Esophagus squamous epithelium (tissue), 5 donors: ENCODE results near the gene DKKL1. TPM values are rescaled to one million over a fixed set of nuclear protein-coding genes. Genes with fewer than 3 reads are reported as not detected.
A peak's percentile ranks its signal among the peaks of the same experiment; 100 is the strongest.

Experiments
- DNase-seq: peaks from one replicate; lab custom pipeline; 2025; lab: John Stamatoyannopoulos, UW
- H3K27ac ChIP-seq, 4 donors: fragments of 200-600 bp; sonication (generic); one replicate each; pipeline ENCODE4 v1.5.1; 2016 to 2019; ENCODE audit warnings: mild to moderate bottlenecking in 1 of 4
- H3K27me3 ChIP-seq, 4 donors: fragments of 200-600 bp; sonication (generic); 1 replicate in 3 of 4; 2 replicates in 1 of 4; pipeline versions ENCODE4 v1.5.1 to v1.6.0; 2017 to 2021; ENCODE audit warnings: antibody characterized with exemption in 1 of 4
- H3K36me3 ChIP-seq, 3 donors: fragments of 200-600 bp; sonication (generic); one replicate each; pipeline ENCODE4 v1.5.1; 2016 to 2019
- H3K4me1 ChIP-seq, 3 donors: fragments of 200-600 bp; sonication (generic); one replicate each; pipeline ENCODE4 v1.5.1; 2017 to 2019
- H3K4me3 ChIP-seq, 4 donors: fragments of 200-600 bp; sonication (generic); 1 replicate in 3 of 4; 2 replicates in 1 of 4; pipeline ENCODE4 v1.5.1; 2016 to 2019; ENCODE audit warnings: mild to moderate bottlenecking in 2 of 4, moderate library complexity in 1 of 4
- H3K9me3 ChIP-seq, 3 donors: fragments of 200-600 bp; sonication (generic); one replicate each; pipeline ENCODE4 v1.5.1; 2016 to 2019
- POLR2A ChIP-seq, 4 donors: fragments of 450-650 bp; IDR thresholded peaks; one replicate each; pipeline ENCODE4 v1.6.1; 2017; ENCODE audit warnings: antibody characterized with exemption in 4 of 4, mild to moderate bottlenecking in 4 of 4, moderate library complexity in 3 of 4
- WGBS, 2 donors: methylation state at CpG; one replicate each; pipeline ENCODE4 v1.1.5; 2018; 5-methylcytosine and 5-hydroxymethylcytosine counted together
- intact Hi-C: fragments of 100-400 bp; cut with DNase I; formaldehyde crosslinking; loops from one replicate; pipeline ENCODE4 v1.15.0; 2022
- total RNA-seq, 4 donors: library from RNA; depleted of rRNA; stranded (reverse); fragments of >200 nt; gene quantifications; one replicate each; pipeline ENCODE4 v1.1.0, GENCODE V29; 2016
- TF ChIP-seq, protein P1 (sequence below), 6 experiments: fragments of 450-650 bp in 4 of 6; fragments of 200-600 bp in 2 of 6; sonication (generic) in 2 of 6; IDR thresholded peaks; one replicate each; pipeline ENCODE4 v1.5.1; 2016 to 2019; ENCODE audit warnings: antibody characterized with exemption in 6 of 6, mild to moderate bottlenecking in 4 of 6, moderate library complexity in 4 of 6
- donor health status: DM: yes; HTN: yes; CAD: no.

DKKL1 gene
- total RNA-seq, 4 donors from 2014 or later = not detected

DNA sequence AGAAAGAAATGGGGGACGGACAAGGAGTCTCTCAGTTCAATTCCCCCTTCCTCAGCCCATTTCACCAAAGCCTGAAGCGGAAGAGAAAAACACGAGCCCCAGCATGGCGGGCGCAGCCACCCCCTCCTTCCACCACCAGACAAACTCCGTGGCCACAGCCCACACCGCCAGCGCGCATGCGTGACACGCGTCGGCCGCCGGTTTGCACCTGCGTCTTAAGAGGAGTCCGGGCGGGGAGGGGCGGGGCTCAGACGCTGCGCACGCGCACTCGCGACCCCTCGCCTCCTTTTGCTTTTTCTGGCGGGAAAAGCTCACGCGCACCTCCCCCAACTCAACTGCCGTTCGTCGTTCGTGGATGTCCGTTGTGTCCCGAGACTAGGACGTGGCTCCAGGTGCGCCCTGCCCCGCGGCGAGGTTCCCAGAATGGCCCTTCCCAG is 24.3 kb downstream of the DKKL1 start, which contains the start of gene KASH5:
Gene KASH5, plus strand, starts transcription at position 314 of the 437 bp plus-strand sequence. CDS start 2,635 bp downstream, outside the sequence.
- DNase-seq = peak; percentile 27
- H3K27ac ChIP-seq = no peak within 1 kb of the TSS
- H3K4me1 ChIP-seq = peaks cover 0 to 3% (median 0%) of the 10 kb centered on the region in 3 donors
- TF ChIP-seq POLR2A (IDR thresholded peaks at IDR 0.05) = no peak
- TF ChIP-seq, protein P1, sequence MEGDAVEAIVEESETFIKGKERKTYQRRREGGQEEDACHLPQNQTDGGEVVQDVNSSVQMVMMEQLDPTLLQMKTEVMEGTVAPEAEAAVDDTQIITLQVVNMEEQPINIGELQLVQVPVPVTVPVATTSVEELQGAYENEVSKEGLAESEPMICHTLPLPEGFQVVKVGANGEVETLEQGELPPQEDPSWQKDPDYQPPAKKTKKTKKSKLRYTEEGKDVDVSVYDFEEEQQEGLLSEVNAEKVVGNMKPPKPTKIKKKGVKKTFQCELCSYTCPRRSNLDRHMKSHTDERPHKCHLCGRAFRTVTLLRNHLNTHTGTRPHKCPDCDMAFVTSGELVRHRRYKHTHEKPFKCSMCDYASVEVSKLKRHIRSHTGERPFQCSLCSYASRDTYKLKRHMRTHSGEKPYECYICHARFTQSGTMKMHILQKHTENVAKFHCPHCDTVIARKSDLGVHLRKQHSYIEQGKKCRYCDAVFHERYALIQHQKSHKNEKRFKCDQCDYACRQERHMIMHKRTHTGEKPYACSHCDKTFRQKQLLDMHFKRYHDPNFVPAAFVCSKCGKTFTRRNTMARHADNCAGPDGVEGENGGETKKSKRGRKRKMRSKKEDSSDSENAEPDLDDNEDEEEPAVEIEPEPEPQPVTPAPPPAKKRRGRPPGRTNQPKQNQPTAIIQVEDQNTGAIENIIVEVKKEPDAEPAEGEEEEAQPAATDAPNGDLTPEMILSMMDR (IDR thresholded peaks at IDR 0.05) = peak in 1 of 6 experiments; percentile 6
- no peaks in the 10 kb centered on the region for H3K36me3 ChIP-seq
- WGBS, 2 donors = 38 to 55% methylated on average over 29 to 33 of the region's 40 CpGs
- peaks cover 0 to 8% (median 3%) of the 10 kb centered on the region in 3 donors for H3K9me3 ChIP-seq
- peaks cover 0 to 29% (median 1%) of the 10 kb centered on the region in 4 donors for H3K27me3 ChIP-seq
- peak within 1 kb of the TSS in 3 of 4 donors; percentile 13 to 25 (median 21) for H3K4me3 ChIP-seq
- intact Hi-C loops = no loop called here

DNA sequence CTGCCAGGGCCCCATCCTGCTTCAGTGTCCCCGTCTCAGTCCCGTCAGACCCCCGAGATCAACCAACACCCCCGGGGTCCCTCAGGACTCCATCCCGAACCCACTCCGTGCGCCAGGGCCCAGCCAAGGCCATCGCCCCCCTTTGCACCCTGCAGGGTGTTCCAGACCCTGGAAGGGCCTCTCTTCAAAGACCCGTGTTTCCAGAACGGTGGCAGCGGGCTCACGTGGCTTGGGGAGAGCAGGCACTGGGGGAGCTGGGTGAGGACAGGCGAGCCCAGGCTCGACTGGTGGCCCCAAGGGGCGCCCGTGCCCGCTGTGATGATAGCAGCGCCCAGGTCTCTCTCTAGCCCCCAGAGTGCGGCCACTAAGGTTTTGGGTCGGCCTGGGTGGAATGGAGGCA is 25.7 kb downstream of the DKKL1 start:
- TF ChIP-seq, protein P1 (IDR thresholded peaks at IDR 0.05) = no peak
- no peak for TF ChIP-seq POLR2A (IDR thresholded peaks at IDR 0.05)

DNA sequence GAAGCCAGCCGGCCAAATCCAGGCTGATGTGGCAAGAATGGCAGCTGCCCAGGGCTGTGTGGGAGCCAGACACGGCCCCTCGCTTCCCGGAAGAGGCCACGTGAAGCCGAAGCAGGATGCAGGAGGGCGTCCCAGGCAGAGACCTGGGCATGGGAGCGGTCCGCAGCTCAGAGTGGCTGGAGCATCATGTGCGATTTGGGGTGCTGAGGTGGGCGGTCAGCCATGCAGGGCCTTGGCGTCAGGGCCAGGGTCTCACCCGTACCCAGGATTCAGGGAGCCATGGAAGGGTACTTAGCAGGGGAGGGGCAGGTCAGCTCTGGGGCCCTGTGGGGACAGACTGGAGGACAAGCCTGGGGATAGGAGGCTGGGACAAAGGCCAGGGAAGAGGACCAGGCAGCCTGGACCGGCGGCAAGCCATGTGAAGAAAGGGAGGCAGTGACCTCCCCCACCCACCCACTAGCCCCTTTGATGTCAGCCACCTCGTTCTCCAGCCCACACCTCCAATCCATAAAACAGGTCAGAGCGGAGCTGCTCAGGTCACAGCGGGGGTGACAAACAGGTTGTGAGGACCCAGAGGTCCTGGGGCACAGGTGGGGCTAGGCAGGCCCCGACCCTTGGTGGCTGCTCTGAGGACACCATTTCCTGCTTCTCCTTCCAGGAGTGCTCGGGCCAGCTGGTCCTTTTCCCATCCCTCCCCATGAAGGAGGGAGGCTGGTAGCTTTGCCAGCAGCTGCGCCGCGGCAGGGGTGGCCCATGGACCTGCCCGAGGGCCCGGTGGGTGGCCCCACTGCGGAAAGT is 26.7 kb downstream of the DKKL1 start:
- Histone ChIP-seq H3K9me3 (no peaks in the 10 kb centered on the region), H3K36me3 (no peaks in the 10 kb centered on the region), H3K27ac (no peak overlapping the region), H3K4me1 (peaks cover 0 to 3% (median 0%) of the 10 kb centered on the region in 3 donors), H3K27me3 (peaks cover 0 to 49% (median 1%) of the 10 kb centered on the region in 4 donors), H3K4me3 (no peak overlapping the region)
- DNase-seq = no peak
- intact Hi-C loops = no loop called here
- WGBS, 2 donors = 52 to 54% methylated on average over 11 to 12 of the region's 26 CpGs
- TF ChIP-seq, protein P1 (IDR thresholded peaks at IDR 0.05) = no peak

More for the DNA sequence above, 25.7 kb downstream of the DKKL1 start:
- Histone ChIP-seq H3K36me3 (no peaks in the 10 kb centered on the region), H3K4me3 (no peak overlapping the region), H3K9me3 (no peaks in the 10 kb centered on the region), H3K27me3 (peaks cover 0 to 42% (median 1%) of the 10 kb centered on the region in 4 donors), H3K4me1 (peaks cover 0 to 3% (median 0%) of the 10 kb centered on the region in 3 donors), H3K27ac (no peak overlapping the region)
- intact Hi-C loops = no loop called here
- DNase-seq = no peak
- 66 to 98% methylated on average over 7 to 16 of the region's 20 CpGs for WGBS, 2 donors

DNA sequence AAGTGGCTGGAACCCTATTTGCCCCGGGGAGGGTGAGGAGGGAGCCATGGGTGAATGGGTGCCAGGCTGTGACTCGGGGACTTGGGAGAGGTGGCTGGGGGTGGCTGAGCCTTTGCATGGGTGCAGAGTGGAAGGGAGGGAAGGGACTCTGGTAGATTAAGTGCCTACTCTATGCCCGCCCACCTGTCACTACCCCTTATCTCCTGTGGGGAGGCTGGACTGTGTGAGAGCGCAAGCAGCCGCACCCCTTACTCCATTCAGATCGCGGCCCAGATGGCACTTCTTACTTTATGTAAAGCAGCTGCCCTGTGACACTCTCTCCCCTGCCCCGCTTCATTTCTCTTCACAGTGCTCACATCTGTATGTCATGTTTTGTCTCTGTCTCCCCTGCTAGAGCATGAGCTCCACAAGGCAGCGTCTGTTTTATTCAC is 27.3 kb downstream of the DKKL1 start:
- Histone ChIP-seq H3K4me3 (no peak overlapping the region), H3K9me3 (no peaks in the 10 kb centered on the region), H3K27ac (no peak overlapping the region), H3K36me3 (no peaks in the 10 kb centered on the region), H3K27me3 (peaks cover 0 to 49% (median 1%) of the 10 kb centered on the region in 4 donors), H3K4me1 (peaks cover 0 to 3% (median 0%) of the 10 kb centered on the region in 3 donors)
- TF ChIP-seq POLR2A (IDR thresholded peaks at IDR 0.05) = no peak
- TF ChIP-seq, protein P1 (IDR thresholded peaks at IDR 0.05) = no peak
- no peak for DNase-seq
- 33 to 60% methylated on average over 7 to 9 of the region's 9 CpGs for WGBS, 2 donors
- intact Hi-C loops = no loop called here
